Cortex of kidney (tissue), 1 donor: ENCODE data around the gene EXPH5.
"Not testable (repeated sequence)": the region's sequence is repeated elsewhere in the genome, so short reads cannot be mapped to it uniquely, and the experiment has no call there.

Experiments used
- DNase-seq: peaks from one replicate; lab custom pipeline; 2025; lab: John Stamatoyannopoulos, UW

Gene EXPH5, protein sequence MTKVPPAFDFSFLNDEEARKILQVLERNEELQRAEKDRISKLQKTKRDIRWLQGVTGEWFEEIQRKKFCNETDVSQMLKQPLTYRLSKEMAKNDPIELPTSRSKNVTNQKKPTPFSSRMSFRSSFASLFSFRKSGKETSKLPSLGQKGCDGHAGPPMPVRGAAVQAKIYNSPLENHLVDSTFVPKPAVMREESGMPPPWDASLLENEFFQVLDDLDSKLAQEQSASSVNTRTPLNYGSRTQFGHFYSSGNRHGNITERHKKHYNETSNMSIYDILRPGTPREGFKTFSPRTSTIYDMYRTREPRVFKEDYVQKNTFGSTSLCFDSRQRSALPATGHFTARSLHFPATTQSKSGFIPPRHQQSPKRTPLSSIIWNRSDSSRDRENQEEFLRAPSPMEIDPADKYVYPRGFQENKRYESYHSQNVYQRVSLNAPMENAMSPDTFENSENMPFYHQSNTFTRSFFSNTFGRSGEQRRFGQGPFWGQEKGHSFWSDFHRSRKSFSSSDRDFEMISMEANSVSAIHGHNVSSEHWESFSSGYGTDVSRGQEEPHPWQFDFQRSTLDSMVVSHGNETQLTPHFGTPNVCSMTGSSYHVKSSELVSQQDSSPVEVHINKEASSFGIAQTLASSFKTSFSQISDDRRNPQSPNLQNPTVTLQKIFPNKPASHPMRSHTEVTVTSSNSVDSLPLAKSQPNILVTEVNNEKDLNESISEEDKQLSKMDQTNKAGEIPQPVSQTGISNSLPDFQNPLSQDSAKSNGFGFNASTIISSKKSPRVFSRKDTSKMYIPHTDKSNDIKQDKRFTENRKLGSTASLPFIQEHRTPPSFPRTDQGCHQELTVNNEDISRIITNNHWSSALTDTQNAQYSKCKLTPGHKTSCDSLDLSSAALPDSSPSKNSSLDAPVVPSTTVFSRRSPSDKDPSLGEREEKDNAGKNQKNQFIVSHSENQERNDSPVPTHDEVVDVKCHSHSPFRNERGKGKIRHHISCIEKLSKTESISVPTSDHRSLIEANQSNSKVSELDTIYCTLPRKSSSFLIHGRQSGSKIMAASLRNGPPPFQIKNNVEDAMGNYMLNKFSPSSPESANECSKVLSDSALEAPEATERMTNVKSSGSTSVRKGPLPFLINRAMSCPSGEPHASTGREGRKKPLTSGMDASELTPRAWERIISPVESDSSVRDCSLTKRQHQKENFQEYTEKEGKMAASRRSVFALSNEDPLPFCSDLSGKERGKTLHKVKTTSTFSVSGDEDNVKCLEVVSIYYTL (N-terminal part only)

DNA sequence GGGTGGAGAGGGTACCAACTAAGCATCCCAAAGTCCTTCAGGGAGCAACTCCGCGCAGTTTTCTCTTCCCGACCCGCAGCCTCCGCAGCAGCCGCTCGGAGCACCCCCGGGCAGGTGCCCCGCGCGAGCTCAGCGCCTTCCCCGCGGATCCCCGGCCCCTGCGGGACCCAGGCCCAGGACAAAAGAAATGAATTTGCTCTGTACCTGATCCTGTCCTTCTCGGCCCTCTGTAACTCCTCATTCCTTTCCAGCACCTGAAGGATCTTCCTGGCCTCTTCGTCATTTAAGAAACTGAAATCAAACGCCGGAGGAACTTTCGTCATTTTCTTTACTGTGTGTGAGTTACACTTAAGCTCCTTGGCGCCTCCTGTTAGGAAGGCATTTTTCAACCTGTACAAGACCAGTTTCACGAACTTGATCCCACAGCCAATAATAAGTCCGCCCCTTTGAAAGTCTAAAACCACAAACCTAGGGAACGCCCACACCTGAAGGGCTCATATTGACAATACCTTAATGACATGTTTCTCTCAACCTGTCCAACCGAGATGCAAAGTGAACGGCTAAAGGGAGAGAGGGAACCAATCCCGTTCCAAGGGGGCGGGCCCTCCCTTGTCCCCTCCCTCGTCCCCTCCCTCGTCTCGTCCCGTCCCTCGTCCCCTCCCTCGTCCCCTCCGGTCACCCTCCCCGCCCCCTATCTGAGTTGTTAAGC, at the start of gene EXPH5:
Gene EXPH5, minus strand, starts transcription at position 555 of the 709 bp plus-strand sequence. Its CDS starts 232 bp downstream, at position 323.
- no peak for DNase-seq

GRCh38 chr11:108641752-108642151, 48.2 kb upstream of the EXPH5 start:
- DNase-seq = not testable (repeated sequence)

GRCh38 chr11:108639146-108639545, 45.6 kb upstream of the EXPH5 start:
- DNase-seq = no peak

DNA sequence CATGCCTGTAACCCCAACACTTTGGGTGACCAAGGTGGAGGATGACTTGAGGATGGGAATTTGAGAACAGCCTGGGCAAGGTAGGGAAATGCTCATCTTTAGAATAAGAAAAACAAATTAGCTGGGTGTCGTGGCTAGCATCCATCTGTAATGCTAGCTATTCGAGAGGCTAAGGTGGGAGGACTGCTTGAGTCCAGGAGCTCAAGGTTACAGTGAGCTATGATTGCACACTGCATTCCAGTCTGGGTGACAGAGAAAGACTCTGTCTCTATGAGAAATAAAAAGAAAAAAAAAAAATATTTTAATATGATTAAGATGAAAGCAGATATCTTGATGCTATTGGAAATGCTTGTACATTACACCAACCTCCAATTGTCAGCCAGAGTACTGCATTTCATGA, 42.7 kb upstream of the EXPH5 start:
- no peak for DNase-seq

DNA sequence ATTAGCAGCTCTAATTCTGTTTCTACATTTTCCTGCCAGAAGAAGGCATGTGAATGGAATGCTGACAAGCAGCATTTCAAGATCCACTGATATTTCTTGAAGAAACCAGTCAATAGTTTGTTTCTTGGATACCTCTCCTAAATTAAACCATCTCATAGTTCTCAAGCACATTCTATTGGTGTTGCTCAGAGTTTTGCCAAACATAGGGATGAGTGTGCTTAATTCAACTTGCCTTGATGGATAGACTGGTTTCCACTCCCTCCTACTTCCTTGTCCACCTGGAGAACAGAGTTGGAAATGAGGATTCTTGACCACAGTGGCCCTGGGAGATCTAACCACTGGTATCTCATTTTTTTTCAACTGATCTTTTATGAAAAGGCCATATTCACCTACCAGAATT, 41.5 kb upstream of the EXPH5 start:
- DNase-seq = no peak

- no peak for DNase-seq
Observed at GRCh38 chr11:108632041-108632704, 38.6 kb upstream of the EXPH5 start.

GRCh38 chr11:108629274-108629673, 35.7 kb upstream of the EXPH5 start:
- no peak for DNase-seq

DNA sequence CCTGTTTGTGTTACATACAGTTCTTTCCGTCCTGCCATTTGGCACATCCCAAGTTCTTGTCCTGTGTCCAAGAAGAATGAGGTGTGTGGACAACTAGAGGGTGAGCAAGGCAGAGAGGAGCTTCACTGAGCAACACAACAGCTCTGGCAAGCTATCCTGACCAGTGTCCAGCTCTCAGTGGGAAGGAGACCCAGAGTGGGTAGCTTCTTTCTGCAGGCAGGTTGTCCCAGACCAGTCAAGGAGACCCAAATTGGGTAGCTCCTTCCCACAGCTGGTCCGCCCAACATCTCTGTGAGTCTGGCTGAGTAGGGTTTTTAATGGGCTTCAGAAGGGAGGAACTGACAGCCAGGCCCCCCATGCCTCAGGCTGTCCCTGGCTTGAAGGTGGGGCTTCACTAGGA, 35.2 kb upstream of the EXPH5 start:
- DNase-seq = no peak

- no peak for DNase-seq
Observed at GRCh38 chr11:108628326-108628725, 34.8 kb upstream of the EXPH5 start.

GRCh38 chr11:108624196-108624925, 30.8 kb upstream of the EXPH5 start:
- no peak for DNase-seq

DNA sequence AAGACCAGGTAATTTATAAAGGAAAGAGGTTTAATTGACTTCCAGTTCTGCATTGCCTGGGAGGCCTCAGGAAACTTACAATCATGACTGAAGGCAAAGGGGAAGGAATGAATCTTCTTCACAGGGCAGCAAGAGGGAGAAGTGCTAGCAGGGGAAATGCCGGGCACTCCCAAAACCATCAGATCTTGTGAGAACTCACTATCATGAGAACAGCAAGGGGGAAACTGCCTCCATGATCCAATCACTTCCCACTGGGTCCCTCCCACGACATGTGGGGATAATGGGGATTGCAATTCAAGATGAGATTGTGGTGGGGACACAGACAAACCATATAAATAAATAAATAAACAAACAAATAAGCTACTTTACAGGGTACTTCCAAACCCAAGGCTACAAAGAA, 28.8 kb upstream of the EXPH5 start:
- no peak for DNase-seq

- DNase-seq = no peak
Observed at GRCh38 chr11:108620958-108621772, 27.6 kb upstream of the EXPH5 start.

GRCh38 chr11:108618529-108618928, 25.0 kb upstream of the EXPH5 start:
- DNase-seq = no peak

- no peak for DNase-seq
Observed at GRCh38 chr11:108617055-108617454, 23.5 kb upstream of the EXPH5 start.

- DNase-seq = no peak
Observed at GRCh38 chr11:108616549-108616948, 23.0 kb upstream of the EXPH5 start.

DNA sequence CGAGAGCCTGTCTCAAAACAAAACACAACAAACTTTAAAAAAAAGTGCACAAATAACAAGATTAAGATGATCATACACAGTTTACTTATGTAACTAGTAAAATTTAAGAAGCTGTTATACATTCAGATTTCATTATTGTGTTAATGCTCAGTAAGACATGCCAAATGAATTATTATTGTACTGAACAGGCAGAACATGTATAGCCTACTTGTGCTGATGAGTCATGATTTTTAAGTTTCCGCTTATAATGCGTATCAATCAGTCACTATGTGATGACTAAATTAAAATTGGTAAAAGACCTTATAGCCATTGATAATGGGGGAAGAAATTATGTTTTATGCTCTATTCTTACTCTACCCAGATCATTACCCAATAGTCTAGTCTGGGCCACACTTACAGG, 20.5 kb upstream of the EXPH5 start:
- no peak for DNase-seq

- no peak for DNase-seq
Observed at GRCh38 chr11:108609682-108610081, 16.1 kb upstream of the EXPH5 start.

DNA sequence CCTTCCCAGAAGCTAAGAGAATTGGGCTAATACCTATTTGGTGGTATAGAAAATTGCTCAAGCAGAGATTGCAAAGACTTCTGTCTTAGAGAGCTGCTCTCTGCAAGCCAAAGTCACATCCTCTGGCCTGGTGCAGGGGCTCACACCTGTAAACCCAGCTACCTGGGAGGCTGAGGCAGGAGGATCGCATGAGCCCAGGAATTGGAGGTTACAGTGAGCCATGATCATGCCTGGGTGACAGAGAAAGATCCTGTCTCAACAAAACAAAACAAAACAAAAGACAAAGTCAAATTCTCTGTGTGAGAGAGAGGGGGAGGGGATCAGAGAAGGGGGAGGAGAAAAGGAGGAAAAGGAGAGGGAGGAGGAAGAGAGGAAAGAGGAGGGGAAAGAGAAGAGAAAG, 15.0 kb upstream of the EXPH5 start:
- no peak for DNase-seq

DNA sequence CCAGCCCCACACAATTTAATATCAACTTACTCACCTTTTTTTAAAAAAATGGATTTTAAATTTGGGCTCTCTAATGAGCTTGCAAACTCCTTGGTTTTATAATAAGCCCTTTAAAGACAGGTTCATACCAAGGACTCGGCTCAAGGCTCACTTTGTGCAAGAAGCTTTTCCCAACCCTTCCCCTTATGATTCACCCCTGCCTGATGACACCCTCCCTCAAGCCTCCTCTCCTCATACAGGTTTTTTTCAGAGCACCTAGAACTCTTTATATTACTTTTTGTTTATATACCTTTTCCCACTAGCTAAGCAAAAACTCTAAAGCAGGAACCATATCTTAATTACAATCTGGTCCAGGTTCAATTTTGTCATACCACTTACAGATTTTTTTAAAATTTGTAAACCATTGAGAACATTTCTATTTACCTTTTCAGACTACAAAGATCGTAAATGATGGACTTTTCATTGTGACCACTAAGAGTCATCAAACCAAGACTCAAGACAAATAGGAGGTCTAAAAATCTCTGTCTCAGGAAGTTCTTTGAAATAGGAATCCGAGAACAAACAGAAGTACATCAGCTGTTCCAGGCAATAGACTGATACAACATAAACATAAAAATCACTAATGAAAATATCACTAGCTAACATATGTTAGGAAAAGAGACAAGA, 13.1 kb upstream of the EXPH5 start:
- DNase-seq = no peak
